Fibroblast of pulmonary artery (primary cell): ENCODE data around the gene SPTA1.

Source experiments
- DNase-seq: peaks from one replicate; pipeline ENCODE4 v3.0.0-alpha.2; 2010; ENCODE audit warnings: low read depth
- H3K4me3 ChIP-seq: replicated peaks from 2 replicates; pipeline ENCODE4 v1.5.1; 2011; ENCODE audit warnings: low read depth, mild to moderate bottlenecking, control low read depth, low read length, moderate library complexity
- TF ChIP-seq, protein P1 (sequence below): IDR thresholded peaks from 2 replicates; pipeline ENCODE4 v1.5.1; 2011; ENCODE audit warnings: mild to moderate bottlenecking, control low read depth, low read length, inconsistent platforms; ENCODE audit errors: missing control alignments

SPTA1 gene

GRCh38 chr1:158724442-158724841, 37.9 kb upstream of the SPTA1 start:
- H3K4me3 ChIP-seq, result no peak overlapping the region
- no peak for DNase-seq
- TF ChIP-seq, protein P1, sequence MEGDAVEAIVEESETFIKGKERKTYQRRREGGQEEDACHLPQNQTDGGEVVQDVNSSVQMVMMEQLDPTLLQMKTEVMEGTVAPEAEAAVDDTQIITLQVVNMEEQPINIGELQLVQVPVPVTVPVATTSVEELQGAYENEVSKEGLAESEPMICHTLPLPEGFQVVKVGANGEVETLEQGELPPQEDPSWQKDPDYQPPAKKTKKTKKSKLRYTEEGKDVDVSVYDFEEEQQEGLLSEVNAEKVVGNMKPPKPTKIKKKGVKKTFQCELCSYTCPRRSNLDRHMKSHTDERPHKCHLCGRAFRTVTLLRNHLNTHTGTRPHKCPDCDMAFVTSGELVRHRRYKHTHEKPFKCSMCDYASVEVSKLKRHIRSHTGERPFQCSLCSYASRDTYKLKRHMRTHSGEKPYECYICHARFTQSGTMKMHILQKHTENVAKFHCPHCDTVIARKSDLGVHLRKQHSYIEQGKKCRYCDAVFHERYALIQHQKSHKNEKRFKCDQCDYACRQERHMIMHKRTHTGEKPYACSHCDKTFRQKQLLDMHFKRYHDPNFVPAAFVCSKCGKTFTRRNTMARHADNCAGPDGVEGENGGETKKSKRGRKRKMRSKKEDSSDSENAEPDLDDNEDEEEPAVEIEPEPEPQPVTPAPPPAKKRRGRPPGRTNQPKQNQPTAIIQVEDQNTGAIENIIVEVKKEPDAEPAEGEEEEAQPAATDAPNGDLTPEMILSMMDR, result no peak

GRCh38 chr1:158720620-158721019, 34.1 kb upstream of the SPTA1 start, which contains the start of gene OR6K3:
Gene OR6K3 (minus strand): TSS chr1:158720720. CDS start chr1:158718115, 2,605 bp downstream.
- DNase-seq, result no peak
- TF ChIP-seq, protein P1, result no peak
- H3K4me3 ChIP-seq, result no peak within 1 kb of the TSS

DNA sequence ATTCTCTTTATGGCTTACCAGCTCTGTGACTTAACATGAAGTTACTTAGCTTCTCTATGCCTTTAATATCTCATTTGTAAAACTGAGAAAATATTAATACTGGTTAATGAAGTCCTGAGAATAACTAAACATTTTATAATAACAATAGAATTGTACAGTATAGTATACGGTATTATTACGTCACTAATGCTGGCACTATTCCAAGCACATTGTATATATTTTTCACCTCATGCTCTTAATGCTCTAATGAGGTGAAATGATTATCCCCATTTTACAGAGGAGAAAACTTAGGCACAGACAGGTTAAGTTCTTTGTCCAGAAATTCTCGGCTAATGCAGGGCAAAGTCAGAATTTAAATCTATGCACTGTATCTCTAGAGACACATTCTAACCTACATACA, 33.1 kb upstream of the SPTA1 start:
- TF ChIP-seq, protein P1, result no peak
- H3K4me3 ChIP-seq, result no peak overlapping the region
- DNase-seq, result no peak

- H3K4me3 ChIP-seq, result no peak overlapping the region
- DNase-seq, result no peak
- TF ChIP-seq, protein P1, result no peak
Observed at GRCh38 chr1:158717344-158717743, 30.8 kb upstream of the SPTA1 start.

DNA sequence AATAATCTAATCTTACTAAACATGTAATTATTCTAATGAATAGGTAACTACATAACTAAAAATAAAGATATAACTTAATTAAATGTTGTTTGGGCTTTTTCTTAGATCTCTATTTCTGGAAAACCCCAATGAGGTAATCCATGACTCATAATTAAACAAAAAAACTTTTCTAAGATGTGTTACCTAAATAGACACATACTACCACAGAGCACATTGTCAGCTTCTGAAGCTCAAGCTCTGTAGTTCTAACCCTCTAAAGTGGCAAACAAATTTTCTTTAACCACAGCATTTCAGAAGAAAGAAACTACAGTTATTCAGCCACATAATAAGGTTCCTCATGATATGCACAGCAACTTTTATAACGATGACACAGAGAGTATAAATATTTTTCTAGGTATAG, 29.8 kb upstream of the SPTA1 start:
- no peak overlapping the region for H3K4me3 ChIP-seq
- TF ChIP-seq, protein P1, result no peak
- no peak for DNase-seq

DNA sequence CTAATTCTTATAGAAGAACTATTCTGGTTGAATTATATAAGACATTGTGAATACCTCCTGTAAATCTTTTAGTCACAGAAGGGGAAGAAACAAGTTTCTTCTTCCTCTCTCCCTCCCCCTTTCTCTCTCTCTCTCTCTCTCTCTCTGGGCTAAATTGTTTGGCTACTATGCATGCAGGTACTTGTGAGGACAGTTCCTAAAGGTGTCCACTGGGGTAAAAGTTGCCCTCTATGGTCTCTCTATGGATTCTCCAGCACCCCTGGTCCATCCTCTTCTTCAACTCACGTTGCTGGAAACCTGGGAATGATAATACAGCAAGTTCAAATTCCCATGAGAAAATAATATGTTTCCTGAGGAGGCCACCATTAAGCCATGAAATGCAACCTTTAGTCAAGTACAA, 28.2 kb upstream of the SPTA1 start:
- DNase-seq, result no peak
- TF ChIP-seq, protein P1, result no peak
- H3K4me3 ChIP-seq, result no peak overlapping the region

- DNase-seq, result no peak
- no peak overlapping the region for H3K4me3 ChIP-seq
- TF ChIP-seq, protein P1, result no peak
Observed at GRCh38 chr1:158711098-158711497, 24.6 kb upstream of the SPTA1 start.
